Neuronal stem cell (in vitro differentiated cells): Measurements from ENCODE around the gene ARHGAP22.
A peak's percentile ranks its signal among the peaks of the same experiment; 100 is the strongest.

Experiments
- DNase-seq: peaks from one replicate; pipeline ENCODE4 v3.0.0-alpha.2; 2013; ENCODE audit warnings: low spot score
- H2AFZ ChIP-seq: one replicate; pipeline ENCODE4 v1.6.1; 2013; ENCODE audit warnings: mild to moderate bottlenecking, low read length, inconsistent platforms
- H2AK5ac ChIP-seq: 2 replicates; pipeline ENCODE4 v1.6.1; 2013; ENCODE audit warnings: low read depth, mild to moderate bottlenecking, inconsistent platforms, low read length, moderate library complexity, mixed read lengths
- H2BK120ac ChIP-seq: 2 replicates; pipeline ENCODE4 v1.6.1; 2013; ENCODE audit warnings: low read depth, mild to moderate bottlenecking, inconsistent platforms, low read length, moderate library complexity, mixed read lengths
- H2BK12ac ChIP-seq: one replicate; pipeline ENCODE4 v1.6.1; 2013; ENCODE audit warnings: low read length, inconsistent platforms
- H2BK15ac ChIP-seq: 2 replicates; pipeline ENCODE4 v1.6.1; 2013; ENCODE audit warnings: mild to moderate bottlenecking, low read length, inconsistent platforms, mixed read lengths
- H2BK5ac ChIP-seq: one replicate; pipeline ENCODE4 v1.6.1; 2013; ENCODE audit warnings: inconsistent platforms, mild to moderate bottlenecking, low read length, moderate library complexity
- H3K14ac ChIP-seq: one replicate; pipeline ENCODE4 v1.6.1; 2013; ENCODE audit warnings: low read length, inconsistent platforms
- H3K18ac ChIP-seq: 2 replicates; pipeline ENCODE4 v1.6.1; 2013; ENCODE audit warnings: low read length, inconsistent platforms
- H3K23ac ChIP-seq: 2 replicates; pipeline ENCODE4 v1.6.1; 2013; ENCODE audit warnings: low read depth, mild to moderate bottlenecking, mixed read lengths, low read length, inconsistent platforms; ENCODE audit not compliant: poor library complexity
- H3K27ac ChIP-seq: replicated peaks from 3 replicates; pipeline ENCODE4 v1.5.1; 2013; ENCODE audit warnings: low read length, inconsistent platforms
- H3K27me3 ChIP-seq, 3 experiments: 2 replicates each; pipeline ENCODE4 v1.6.1; 2013; ENCODE audit warnings: low read length in 3 of 3, mild to moderate bottlenecking in 2 of 3, inconsistent platforms in 1 of 3, low read depth in 1 of 3, mixed read lengths in 1 of 3, moderate library complexity in 1 of 3; ENCODE audit not compliant: control insufficient read depth in 3 of 3, insufficient read depth in 3 of 3
- H3K36me3 ChIP-seq, 2 donors: replicated peaks in 1 of 2; 2 replicates each; pipeline ENCODE4 v1.6.1; 2013; ENCODE audit warnings: low read length in 2 of 2; ENCODE audit not compliant: control insufficient read depth in 2 of 2, insufficient read depth in 2 of 2
- H3K4ac ChIP-seq: 2 replicates; pipeline ENCODE4 v1.6.1; 2013; ENCODE audit warnings: inconsistent platforms, mild to moderate bottlenecking, low read length, moderate library complexity
- H3K4me1 ChIP-seq, 2 donors: 1 replicate in 1 of 2; 2 replicates in 1 of 2; pipeline ENCODE4 v1.6.1; 2013; ENCODE audit warnings: low read length in 2 of 2, low read depth in 1 of 2; ENCODE audit not compliant: control insufficient read depth in 2 of 2, insufficient read depth in 1 of 2
- H3K4me2 ChIP-seq: one replicate; pipeline ENCODE4 v1.6.1; 2013; ENCODE audit warnings: mild to moderate bottlenecking, low read length, inconsistent platforms; ENCODE audit not compliant: insufficient read depth, poor library complexity, severe bottlenecking
- H3K4me3 ChIP-seq, 2 donors: 2 replicates each; pipeline ENCODE4 v1.5.1; 2013; ENCODE audit warnings: low read length in 2 of 2, mild to moderate bottlenecking in 2 of 2, inconsistent platforms in 1 of 2, moderate library complexity in 1 of 2
- H3K79me1 ChIP-seq: one replicate; pipeline ENCODE4 v1.6.1; 2013; ENCODE audit warnings: low read depth, mild to moderate bottlenecking, inconsistent platforms, low read length, moderate library complexity
- H3K9ac ChIP-seq: one replicate; pipeline ENCODE4 v1.6.1; 2013; ENCODE audit warnings: mild to moderate bottlenecking, low read depth, low read length, inconsistent platforms; ENCODE audit not compliant: poor library complexity
- H3K9me3 ChIP-seq, 2 donors: replicated peaks in 1 of 2; 2 replicates each; pipeline versions ENCODE3 to v1.6.1; 2013; ENCODE audit warnings: low read length in 2 of 2, mild to moderate bottlenecking in 2 of 2, inconsistent platforms in 1 of 2, low read depth in 1 of 2, mixed read lengths in 1 of 2, moderate library complexity in 1 of 2; ENCODE audit not compliant: control insufficient read depth in 2 of 2, insufficient read depth in 1 of 2
- H4K8ac ChIP-seq: one replicate; pipeline ENCODE4 v1.6.1; 2013; ENCODE audit warnings: low read depth, mild to moderate bottlenecking, inconsistent platforms, low read length, moderate library complexity
- H4K91ac ChIP-seq: one replicate; pipeline ENCODE4 v1.6.1; 2013; ENCODE audit warnings: low read length, low read depth, mild to moderate bottlenecking, inconsistent platforms; ENCODE audit not compliant: poor library complexity
- WGBS, 2 donors: extraction: QIAGEN DNeasy Blood & Tissue Kit; methylation state at CpG; one replicate each; pipeline ENCODE4 v1.1.7; 2013; ENCODE audit warnings: missing lambda C conversion rate in 2 of 2, mixed read lengths in 1 of 2; ENCODE audit not compliant: insufficient read length in 2 of 2, insufficient replicate concordance in 1 of 2; ENCODE audit errors: extremely low coverage in 2 of 2; 5-methylcytosine and 5-hydroxymethylcytosine counted together

ARHGAP22 gene

DNA sequence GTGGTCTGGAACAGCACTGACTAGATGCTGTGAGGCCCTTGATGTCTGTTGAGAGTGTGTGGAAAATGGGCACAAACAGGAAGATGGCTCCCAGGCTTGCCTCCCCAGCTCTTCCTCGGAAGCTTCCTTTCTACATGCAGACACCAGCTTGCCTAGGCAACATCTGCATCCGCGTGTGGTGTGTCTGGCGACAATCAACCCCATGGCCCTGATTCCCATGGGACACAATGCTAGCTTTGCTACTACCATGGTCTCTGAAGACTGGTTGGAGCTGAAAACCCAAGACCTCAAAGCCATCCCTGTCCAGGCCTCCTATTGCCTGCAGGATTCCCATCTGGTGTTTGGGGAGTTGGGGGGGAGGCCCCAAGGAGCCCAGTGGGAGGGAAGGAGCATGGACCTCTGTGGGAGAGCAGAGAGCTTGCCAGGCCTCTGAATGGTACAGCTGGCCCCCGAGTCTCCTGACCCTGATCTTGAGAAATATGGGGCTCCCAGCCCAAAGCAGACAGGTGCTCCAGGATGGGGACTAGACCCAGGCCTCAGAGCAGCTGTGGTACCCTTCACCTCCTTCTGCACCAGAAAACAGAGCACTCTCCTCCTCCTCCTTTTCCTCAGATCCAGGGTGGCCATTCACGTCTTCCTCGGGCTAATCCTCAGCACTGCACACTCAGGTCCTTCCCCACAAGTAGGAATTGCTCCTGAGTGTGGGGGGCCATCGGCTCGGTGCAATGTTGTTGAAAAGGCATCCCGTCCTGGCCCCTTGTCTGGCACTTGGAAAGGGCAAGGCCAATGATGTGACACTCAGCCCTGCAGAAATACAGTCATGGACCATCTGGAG, 57.6 kb downstream of the ARHGAP22 start:
- Histone ChIP-seq H2AK5ac (peak overlapping the region; percentile 5), H3K4ac (no peak overlapping the region), H3K27me3 (no peaks in the 10 kb centered on the region), H3K4me1 (peaks cover 0 to 2% of the 10 kb centered on the region in 2 donors), H3K27ac (no peak overlapping the region), H3K4me3 (no peak overlapping the region), H2BK12ac (no peak overlapping the region), H2BK120ac (no peak overlapping the region), H3K9me3 (no peaks in the 10 kb centered on the region), H2AFZ (no peak overlapping the region), H3K4me2 (no peak overlapping the region), H3K14ac (no peak overlapping the region), H3K79me1 (no peaks in the 10 kb centered on the region), H3K18ac (peak overlapping the region; percentile 55), H2BK5ac (no peak overlapping the region), H2BK15ac (no peak overlapping the region), H4K8ac (no peak overlapping the region), H4K91ac (no peak overlapping the region), H3K36me3 (no peaks in the 10 kb centered on the region), H3K9ac (no peak overlapping the region), H3K23ac (no peak overlapping the region)
- no CpG with 5 or more reads among the region's 10 CpGs for WGBS, 2 donors
- no peak for DNase-seq

DNA sequence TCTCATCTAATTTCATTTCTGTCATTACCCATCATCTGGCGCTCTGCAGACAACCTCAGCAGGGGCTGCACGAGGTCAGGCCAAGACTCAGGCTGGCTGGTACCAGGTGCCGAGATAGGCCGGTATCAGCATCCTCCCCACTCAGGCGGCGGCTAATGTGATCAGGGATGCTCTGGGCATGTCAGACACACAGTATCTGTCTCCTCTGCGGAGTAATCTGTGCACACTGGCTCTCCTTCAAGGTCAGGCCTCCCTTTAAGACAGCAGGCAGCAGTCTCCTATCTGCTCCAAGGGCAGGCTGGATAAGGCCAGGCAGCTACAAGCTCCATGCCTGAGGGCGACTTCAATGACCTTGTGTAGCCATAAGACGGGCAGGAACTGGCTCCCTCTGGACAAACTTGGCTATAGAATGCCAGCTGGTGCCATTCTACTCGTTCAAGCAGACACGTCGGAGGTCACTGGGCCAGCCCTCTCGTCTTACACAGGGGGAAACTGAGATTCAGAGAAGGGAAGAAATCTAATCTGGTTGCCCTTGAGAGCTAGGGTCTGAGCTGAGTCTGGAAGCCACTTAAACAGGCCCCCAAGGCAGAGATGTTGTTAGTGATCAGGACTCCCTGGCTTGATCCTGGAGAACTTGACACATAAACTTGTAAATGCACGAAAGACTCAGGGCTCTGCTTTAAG, 59.3 kb downstream of the ARHGAP22 start:
- Histone ChIP-seq H3K18ac (peak overlapping the region; percentile 75), H3K4me3 (no peak overlapping the region), H4K8ac (no peak overlapping the region), H2BK120ac (no peak overlapping the region), H4K91ac (no peak overlapping the region), H2AK5ac (no peak overlapping the region), H3K27me3 (no peaks in the 10 kb centered on the region), H2BK12ac (no peak overlapping the region), H3K36me3 (no peaks in the 10 kb centered on the region), H3K14ac (no peak overlapping the region), H3K79me1 (no peaks in the 10 kb centered on the region), H3K4ac (no peak overlapping the region), H3K9ac (no peak overlapping the region), H3K4me1 (peaks cover 0 to 4% of the 10 kb centered on the region in 2 donors), H2BK5ac (peak overlapping the region; percentile 31), H3K23ac (no peak overlapping the region), H3K4me2 (no peak overlapping the region), H2AFZ (no peak overlapping the region), H2BK15ac (no peak overlapping the region), H3K9me3 (no peaks in the 10 kb centered on the region), H3K27ac (no peak overlapping the region)
- no CpG with 5 or more reads among the region's 14 CpGs for WGBS, 2 donors
- DNase-seq = no peak

DNA sequence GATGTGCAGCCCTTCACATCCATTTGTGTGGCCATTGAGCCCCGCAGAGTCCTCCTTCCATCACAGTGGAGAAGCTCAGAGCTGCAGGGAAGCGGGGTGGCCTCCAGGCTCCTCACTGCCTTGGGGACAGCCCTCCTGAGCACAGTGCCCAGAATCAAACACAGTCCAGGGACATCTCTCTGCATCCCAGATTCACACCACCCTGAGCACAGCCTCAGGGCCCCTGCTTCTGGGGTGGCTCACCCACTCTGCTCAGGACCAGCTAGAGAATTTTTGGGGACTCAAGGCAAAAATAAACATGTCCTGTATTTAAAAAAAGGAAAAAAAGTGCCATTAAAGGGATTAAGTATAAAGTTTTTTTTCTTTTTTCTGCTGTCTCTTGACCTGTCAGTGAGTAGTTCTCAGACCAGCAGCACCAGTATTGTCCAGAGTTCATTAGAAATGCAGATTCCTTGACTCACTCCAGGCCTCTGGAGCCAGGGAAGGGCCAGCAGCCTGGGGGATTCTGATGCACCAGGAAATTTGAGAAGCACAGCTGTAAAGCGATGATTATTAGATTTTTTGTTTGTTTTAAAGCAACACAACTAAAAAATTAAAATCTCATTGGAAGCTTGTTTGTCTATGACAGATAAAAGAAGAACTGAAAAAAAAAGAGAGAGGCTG, 61.6 kb downstream of the ARHGAP22 start:
- H3K23ac ChIP-seq = no peak overlapping the region
- peaks cover 0 to 4% of the 10 kb centered on the region in 2 donors for H3K4me1 ChIP-seq
- no peak overlapping the region for H3K9ac ChIP-seq
- H3K4me3 ChIP-seq = no peak overlapping the region
- H3K4me2 ChIP-seq = no peak overlapping the region
- no CpG with 5 or more reads among the region's 3 CpGs for WGBS, 2 donors
- no peak overlapping the region for H4K8ac ChIP-seq
- no peak overlapping the region for H4K91ac ChIP-seq
- no peak overlapping the region for H2BK5ac ChIP-seq
- no peaks in the 10 kb centered on the region for H3K27me3 ChIP-seq
- H2BK12ac ChIP-seq = no peak overlapping the region
- H3K79me1 ChIP-seq = no peaks in the 10 kb centered on the region
- no peaks in the 10 kb centered on the region for H3K9me3 ChIP-seq
- no peak overlapping the region for H2BK15ac ChIP-seq
- no peak overlapping the region for H3K27ac ChIP-seq
- H3K36me3 ChIP-seq = no peaks in the 10 kb centered on the region
- no peak overlapping the region for H2BK120ac ChIP-seq
- peak overlapping the region; percentile 32 for H3K4ac ChIP-seq
- H3K18ac ChIP-seq = no peak overlapping the region
- no peak overlapping the region for H2AFZ ChIP-seq
- no peak overlapping the region for H3K14ac ChIP-seq
- H2AK5ac ChIP-seq = peak overlapping the region; percentile 41
- DNase-seq = no peak
